Measurements from ENCODE around the gene ART5.
"Not testable (repeated sequence)": the region's sequence is repeated elsewhere in the genome, so short reads cannot be mapped to it uniquely, and the experiment has no call there.

ART5 gene

DNA sequence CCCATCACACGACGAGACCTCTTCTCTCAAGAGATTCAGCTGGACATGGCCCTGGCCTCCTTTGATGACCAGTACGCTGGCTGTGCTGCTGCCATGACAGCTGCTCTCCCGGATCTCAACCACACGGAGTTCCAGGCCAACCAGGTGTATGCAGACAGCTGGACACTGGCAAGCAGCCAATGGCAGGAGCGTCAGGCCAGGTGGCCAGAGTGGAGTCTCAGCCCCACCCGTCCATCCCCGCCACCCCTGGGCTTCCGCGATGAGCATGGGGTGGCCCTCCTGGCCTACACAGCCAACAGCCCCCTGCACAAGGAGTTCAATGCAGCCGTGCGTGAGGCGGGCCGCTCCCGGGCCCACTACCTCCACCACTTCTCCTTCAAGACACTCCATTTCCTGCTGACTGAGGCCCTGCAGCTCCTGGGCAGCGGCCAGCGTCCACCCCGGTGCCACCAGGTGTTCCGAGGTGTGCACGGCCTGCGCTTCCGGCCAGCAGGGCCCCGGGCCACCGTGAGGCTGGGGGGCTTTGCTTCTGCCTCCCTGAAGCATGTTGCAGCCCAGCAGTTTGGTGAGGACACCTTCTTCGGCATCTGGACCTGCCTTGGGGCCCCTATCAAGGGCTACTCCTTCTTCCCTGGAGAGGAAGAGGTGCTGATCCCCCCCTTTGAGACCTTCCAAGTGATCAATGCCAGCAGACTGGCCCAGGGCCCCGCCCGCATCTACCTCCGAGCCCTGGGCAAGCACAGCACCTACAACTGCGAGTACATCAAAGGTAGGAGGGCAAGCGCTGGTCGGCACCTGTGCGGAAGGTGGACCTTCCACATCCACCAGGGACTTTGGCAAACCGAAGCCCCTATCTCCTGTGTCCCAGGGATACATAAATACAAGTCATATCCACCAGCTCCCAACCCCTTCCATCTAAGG lies 18.1 kb upstream of the ART5 start:
- in situ Hi-C loops (cut with HindIII; ENCODE audit: low sequenced_read_pairs): no loop called here
- DNase-seq (ENCODE audit: low read depth, low spot score): no peak
- TF ChIP-seq, protein P1, sequence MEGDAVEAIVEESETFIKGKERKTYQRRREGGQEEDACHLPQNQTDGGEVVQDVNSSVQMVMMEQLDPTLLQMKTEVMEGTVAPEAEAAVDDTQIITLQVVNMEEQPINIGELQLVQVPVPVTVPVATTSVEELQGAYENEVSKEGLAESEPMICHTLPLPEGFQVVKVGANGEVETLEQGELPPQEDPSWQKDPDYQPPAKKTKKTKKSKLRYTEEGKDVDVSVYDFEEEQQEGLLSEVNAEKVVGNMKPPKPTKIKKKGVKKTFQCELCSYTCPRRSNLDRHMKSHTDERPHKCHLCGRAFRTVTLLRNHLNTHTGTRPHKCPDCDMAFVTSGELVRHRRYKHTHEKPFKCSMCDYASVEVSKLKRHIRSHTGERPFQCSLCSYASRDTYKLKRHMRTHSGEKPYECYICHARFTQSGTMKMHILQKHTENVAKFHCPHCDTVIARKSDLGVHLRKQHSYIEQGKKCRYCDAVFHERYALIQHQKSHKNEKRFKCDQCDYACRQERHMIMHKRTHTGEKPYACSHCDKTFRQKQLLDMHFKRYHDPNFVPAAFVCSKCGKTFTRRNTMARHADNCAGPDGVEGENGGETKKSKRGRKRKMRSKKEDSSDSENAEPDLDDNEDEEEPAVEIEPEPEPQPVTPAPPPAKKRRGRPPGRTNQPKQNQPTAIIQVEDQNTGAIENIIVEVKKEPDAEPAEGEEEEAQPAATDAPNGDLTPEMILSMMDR (IDR thresholded peaks at IDR 0.05; ENCODE audit: low read depth, low read length): no peak

DNA sequence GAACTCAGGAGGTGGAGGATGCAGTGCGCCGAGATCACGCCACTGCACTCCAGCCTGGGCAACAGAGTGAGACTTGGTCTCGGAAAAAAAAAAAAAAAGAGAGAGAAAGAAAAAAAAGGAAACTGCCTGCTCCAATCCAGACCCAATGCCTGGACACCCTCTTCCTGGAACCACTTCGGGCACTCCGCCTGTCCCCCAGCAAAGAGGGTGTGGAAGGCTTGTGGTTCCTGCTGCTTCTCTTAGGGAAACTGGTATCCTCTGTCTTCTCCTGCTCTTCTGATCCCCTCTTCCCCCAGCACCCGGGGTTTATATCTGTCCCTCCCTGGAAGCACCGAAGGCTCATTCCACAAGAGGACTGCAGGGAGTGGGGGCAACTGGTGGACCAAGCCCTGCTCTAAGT lies 16.5 kb upstream of the ART5 start:
- TF ChIP-seq, protein P1 (IDR thresholded peaks at IDR 0.05; ENCODE audit: low read depth, low read length): no peak
- no peak overlapping the region for H3K4me3 ChIP-seq (ENCODE audit: low read depth, low read length)
- no peak for DNase-seq (ENCODE audit: low read depth, low spot score)
- in situ Hi-C loops (cut with HindIII; ENCODE audit: low sequenced_read_pairs): no loop called here

More for the DNA sequence above, 18.1 kb upstream of the ART5 start:
- H3K4me3 ChIP-seq (ENCODE audit: low read depth, low read length): no peak overlapping the region

DNA sequence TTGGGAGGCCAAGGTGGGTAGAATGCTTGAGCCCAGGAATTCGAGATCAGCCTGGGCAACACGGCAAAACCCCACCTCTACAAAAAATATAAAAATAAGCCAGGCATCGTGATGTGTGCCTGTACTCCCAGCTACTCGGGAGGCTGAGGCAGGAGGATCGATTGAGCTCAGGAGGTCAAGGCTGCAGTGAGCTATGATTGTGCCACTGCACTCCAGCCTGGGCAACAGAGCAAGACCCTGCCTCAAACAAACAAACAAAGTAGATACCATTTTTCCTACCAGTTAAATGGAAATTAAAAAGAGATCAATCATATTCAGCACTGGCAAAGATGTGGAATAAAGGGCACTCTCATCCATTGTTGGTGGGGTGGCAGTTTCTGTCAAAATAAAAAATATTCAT lies 15.5 kb upstream of the ART5 start:
- DNase-seq (ENCODE audit: low read depth, low spot score); in situ Hi-C loops (cut with HindIII; ENCODE audit: low sequenced_read_pairs): not testable (repeated sequence)

DNA sequence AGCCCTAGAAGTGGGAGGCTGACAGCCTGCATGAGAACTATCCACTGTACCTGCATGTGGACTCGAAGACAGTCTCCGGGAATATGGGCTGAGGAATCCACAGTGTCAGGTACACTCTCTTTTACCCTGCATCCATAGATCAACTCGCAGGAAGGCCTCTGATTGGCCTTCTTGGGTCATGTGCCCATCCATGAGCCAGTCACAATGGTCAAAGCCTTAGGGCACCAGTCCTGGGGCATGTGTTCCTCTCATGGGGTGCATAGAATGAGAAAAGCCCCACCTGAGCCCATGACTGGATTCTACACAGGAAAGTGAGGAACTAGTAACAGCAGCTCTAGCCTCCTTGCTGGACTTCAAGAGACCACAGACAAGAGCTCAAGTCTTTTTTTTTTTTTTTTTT lies 13.8 kb upstream of the ART5 start:
- DNase-seq (ENCODE audit: low read depth, low spot score): no peak
- TF ChIP-seq, protein P1 (IDR thresholded peaks at IDR 0.05; ENCODE audit: low read depth, low read length): no peak
- no peak overlapping the region for H3K4me3 ChIP-seq (ENCODE audit: low read depth, low read length)
- in situ Hi-C loops (cut with HindIII; ENCODE audit: low sequenced_read_pairs): no loop called here

More for the DNA sequence above, 15.5 kb upstream of the ART5 start:
- H3K4me3 ChIP-seq (ENCODE audit: low read depth, low read length): not testable (repeated sequence)

DNA sequence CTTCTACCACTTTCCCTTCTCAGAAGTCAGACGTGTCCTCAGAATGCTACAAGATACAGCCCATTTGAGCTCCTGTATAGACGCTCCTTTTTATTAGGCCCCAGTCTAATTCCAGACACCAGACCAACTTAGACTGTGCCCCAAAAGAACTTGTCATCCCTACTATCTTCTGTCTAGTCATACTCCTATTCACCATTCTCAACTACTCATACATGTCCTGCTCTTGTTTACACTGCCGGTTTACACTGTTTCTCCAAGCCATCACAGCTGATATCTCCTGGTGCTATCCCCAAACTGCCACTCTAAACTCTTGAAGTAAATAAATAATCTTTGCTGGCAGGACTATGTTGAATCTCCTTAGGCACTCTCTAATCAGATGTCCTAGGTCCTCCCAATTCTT lies 10.7 kb upstream of the ART5 start:
- H3K4me3 ChIP-seq (ENCODE audit: low read depth, low read length); DNase-seq (ENCODE audit: low read depth, low spot score); in situ Hi-C loops (cut with HindIII; ENCODE audit: low sequenced_read_pairs): not testable (repeated sequence)

DNA sequence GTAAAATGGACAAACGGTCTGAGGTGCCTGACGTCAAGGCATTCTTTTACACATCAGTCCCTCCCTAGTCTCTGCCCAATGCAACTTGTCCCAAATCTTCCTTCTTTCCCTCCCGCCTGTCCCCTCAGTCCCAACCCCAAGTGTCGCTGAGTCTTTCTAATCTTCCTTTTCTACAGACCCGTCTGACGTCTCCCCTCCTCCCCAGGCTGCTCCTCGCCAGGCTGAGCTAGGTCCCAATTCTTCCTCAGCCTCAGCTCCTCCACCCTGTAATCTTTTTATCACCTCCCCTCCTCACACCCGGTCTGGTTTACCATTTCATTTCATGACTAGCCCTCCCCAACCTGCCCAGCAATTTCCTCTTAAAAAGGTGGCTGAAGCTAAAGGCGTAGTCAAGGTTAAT lies 7.6 kb upstream of the ART5 start:
- DNase-seq (ENCODE audit: low read depth, low spot score); H3K4me3 ChIP-seq (ENCODE audit: low read depth, low read length); in situ Hi-C loops (cut with HindIII; ENCODE audit: low sequenced_read_pairs): not testable (repeated sequence)

DNA sequence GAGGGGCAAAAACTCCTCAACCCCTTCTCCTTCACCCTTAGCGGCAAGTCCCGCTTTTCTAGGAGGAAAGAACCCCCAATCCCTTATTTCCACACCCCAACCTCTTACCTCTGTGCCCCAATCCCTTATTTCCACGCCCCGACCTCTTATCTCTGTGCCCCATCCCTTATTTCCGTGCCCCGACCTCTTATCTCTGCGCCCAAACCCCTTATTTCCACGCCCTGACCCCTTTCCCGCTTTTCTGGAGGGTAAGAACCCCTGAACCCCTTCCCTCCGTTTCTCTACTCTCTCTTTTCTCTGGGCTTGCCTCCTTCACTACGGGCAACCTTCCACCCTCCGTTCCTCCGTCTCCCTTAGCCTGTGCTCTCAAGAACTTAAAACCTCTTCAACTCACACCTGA lies 7.1 kb upstream of the ART5 start:
- H3K4me3 ChIP-seq (ENCODE audit: low read depth, low read length); in situ Hi-C loops (cut with HindIII; ENCODE audit: low sequenced_read_pairs); DNase-seq (ENCODE audit: low read depth, low spot score): not testable (repeated sequence)

DNA sequence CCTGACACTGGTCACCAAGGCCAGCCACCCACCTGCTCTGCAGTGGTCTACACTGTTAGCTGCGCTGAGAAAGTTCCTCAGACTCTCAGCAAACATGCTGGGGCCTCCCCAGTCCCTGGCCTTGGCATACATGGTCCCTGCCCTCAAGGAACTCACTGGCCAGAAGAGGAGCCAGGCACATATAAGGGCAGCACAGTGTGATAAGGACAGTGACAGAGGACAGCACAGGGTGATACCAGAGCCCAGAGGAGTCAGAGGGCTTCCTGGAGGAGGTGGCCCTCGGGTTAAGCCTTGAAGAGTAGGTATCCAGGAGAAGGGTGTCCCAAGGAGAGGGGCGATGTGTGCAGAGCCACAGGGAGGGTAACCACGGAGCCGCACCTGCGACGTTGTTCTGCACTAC lies 3.8 kb upstream of the ART5 start:
- in situ Hi-C loops (cut with HindIII; ENCODE audit: low sequenced_read_pairs): no loop called here
- TF ChIP-seq, protein P1 (IDR thresholded peaks at IDR 0.05; ENCODE audit: low read depth, low read length): no peak
- H3K4me3 ChIP-seq (ENCODE audit: low read depth, low read length): no peak overlapping the region
- DNase-seq (ENCODE audit: low read depth, low spot score): no peak

DNA sequence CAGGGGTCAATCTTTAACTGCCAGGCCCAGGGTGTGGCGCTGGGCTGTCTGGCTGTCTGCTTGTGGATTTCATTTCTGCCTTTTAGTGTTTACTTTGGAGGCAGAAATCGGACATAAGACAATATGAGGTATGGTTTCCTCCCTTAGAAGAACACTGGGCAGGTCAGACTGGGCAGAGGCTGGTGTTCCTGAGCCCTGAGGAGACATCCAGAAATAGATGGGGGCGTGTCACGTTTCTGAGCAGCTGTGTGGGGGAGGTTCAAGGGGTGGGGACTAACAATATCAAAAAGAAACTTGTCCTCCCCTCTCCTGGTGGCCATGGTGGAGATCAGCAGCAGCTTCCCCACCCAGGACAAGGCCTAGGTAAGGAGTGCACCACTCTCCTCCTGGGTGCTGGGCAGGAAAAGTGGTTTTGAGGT lies 3.0 kb upstream of the ART5 start, which contains the start of gene ART1:
ART1 (plus strand) TSS at position 312 of the 419 bp plus-strand sequence. CDS start 14,086 bp downstream, outside the sequence.
- DNase-seq (ENCODE audit: low read depth, low spot score): no peak
- TF ChIP-seq, protein P1 (IDR thresholded peaks at IDR 0.05; ENCODE audit: low read depth, low read length): no peak
- no peak within 1 kb of the TSS for H3K4me3 ChIP-seq (ENCODE audit: low read depth, low read length)
- in situ Hi-C loops (cut with HindIII; ENCODE audit: low sequenced_read_pairs): no loop called here

DNA sequence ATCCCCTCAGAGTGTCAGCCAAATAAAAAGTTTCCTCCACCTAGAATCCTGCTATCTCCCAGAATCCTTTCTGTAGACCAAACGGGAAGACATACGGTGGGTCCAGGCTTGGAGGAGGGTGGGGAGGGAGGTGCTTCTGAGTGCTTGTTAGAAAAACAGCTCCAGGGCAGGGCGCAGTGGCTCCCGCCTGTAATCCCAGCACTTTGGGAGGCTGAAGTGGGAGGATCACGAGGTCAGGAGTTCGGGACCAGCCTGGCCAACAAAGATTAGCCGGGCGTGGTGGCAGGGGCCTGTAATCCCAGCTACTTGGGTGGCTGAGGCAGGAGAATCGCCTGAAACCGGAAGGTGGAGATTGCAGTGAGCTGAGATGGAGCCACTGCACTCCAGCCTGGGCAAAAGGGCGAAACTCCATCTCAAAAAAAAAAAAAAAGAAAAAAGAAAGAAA lies 1.3 kb upstream of the ART5 start:
- H3K4me3 ChIP-seq (ENCODE audit: low read depth, low read length); in situ Hi-C loops (cut with HindIII; ENCODE audit: low sequenced_read_pairs); DNase-seq (ENCODE audit: low read depth, low spot score): not testable (repeated sequence)

Measured in astrocyte of the spinal cord (primary cell).